Endothelial cell of umbilical vein (primary cell): ENCODE data around the gene MSH3. TPM values are rescaled to one million over a fixed set of nuclear protein-coding genes. Genes with fewer than 3 reads are reported as not detected.

ENCODE experiments used
- BruUV-seq: library from RNA; stranded (reverse); fragments of 400-500 nt; replicated peaks from 2 replicates; lab custom pipeline; 2021; lab: Mats Ljungman, UMichigan
- CTCF ChIA-PET: fragments of 300-600, 350-600 bp; sonication (Branson Sonifier 250); formaldehyde crosslinking; loops from one replicate; lab custom pipeline; 2021; ENCODE audit warnings: antibody characterized with exemption, inconsistent platforms; lab: Charles Lee
- POLR2A ChIA-PET: fragments of 300-600, 350-600 bp; sonication (Branson Sonifier 250); formaldehyde crosslinking; loops from one replicate; lab custom pipeline; 2021; ENCODE audit warnings: antibody characterized with exemption, inconsistent platforms; lab: Charles Lee
- DNase-seq: peaks from one replicate; pipeline ENCODE4 v3.0.0-alpha.2; 2011; ENCODE audit warnings: low read depth, low spot score
- FAIRE-seq: peaks from 2 replicates; lab custom pipeline; 2011; peaks lifted over from hg19 to GRCh38; lab: Jason Lieb, UNC
- H2AFZ ChIP-seq: 2 replicates; pipeline ENCODE4 v1.6.0; 2012; ENCODE audit warnings: low read depth, low read length, control low read depth, inconsistent platforms
- H3K27ac ChIP-seq: 2 replicates; pipeline ENCODE4 v1.5.1; 2011; ENCODE audit warnings: low read depth, mild to moderate bottlenecking, control low read depth, low read length, moderate library complexity; ENCODE audit not compliant: insufficient read depth
- H3K27me3 ChIP-seq, 2 experiments: 2 replicates each; pipeline versions ENCODE4 v1.6.0 to v1.6.1; 2011; ENCODE audit warnings: low read length in 2 of 2, mixed read lengths in 1 of 2; ENCODE audit not compliant: control insufficient read depth in 2 of 2, insufficient read depth in 2 of 2
- H3K36me3 ChIP-seq, 2 experiments: 2 replicates in 1 of 2; 3 replicates in 1 of 2; pipeline ENCODE4 v1.5.1; 2011; ENCODE audit warnings: low read length in 2 of 2, mild to moderate bottlenecking in 1 of 2, moderate library complexity in 1 of 2; ENCODE audit not compliant: control insufficient read depth in 2 of 2, insufficient read depth in 2 of 2; ENCODE audit errors: extremely low read depth in 1 of 2
- H3K4me1 ChIP-seq: 3 replicates; pipeline ENCODE4 v1.5.1; 2011; ENCODE audit warnings: mild to moderate bottlenecking, low read length; ENCODE audit not compliant: control insufficient read depth, insufficient read depth; ENCODE audit errors: extremely low read depth
- H3K4me2 ChIP-seq: 2 replicates; pipeline ENCODE4 v1.6.1; 2011; ENCODE audit warnings: low read length, control low read depth, mixed read lengths; ENCODE audit not compliant: insufficient read depth
- H3K4me3 ChIP-seq, 3 experiments: fragments of 200-600 bp in 1 of 3; sonication (generic), shearing (Covaris generic) in 1 of 3; replicated peaks in 1 of 3; 2 replicates each; pipeline ENCODE4 v1.5.1; 2011 to 2016; ENCODE audit warnings: control low read depth in 3 of 3, low read length in 3 of 3, mild to moderate bottlenecking in 2 of 3, inconsistent platforms in 1 of 3, low read depth in 1 of 3, moderate library complexity in 1 of 3; ENCODE audit not compliant: insufficient read depth in 1 of 3
- H3K79me2 ChIP-seq: 2 replicates; pipeline ENCODE4 v1.6.0; 2012; ENCODE audit warnings: low read length, inconsistent platforms; ENCODE audit not compliant: control insufficient read depth, insufficient read depth
- H3K9ac ChIP-seq: replicated peaks from 2 replicates; pipeline ENCODE3; 2011; ENCODE audit warnings: low read length, control low read depth; ENCODE audit not compliant: insufficient read depth; ENCODE audit errors: extremely low read depth
- H3K9me1 ChIP-seq: replicated peaks from 3 replicates; pipeline ENCODE4 v1.6.0; 2011; ENCODE audit warnings: mild to moderate bottlenecking, low read length; ENCODE audit not compliant: control insufficient read depth, insufficient read depth; ENCODE audit errors: extremely low read depth
- H3K9me3 ChIP-seq: replicated peaks from 2 replicates; pipeline ENCODE4 v1.5.1; 2012; ENCODE audit warnings: low read length, inconsistent platforms; ENCODE audit not compliant: control insufficient read depth, insufficient read depth
- H4K20me1 ChIP-seq: replicated peaks from 2 replicates; pipeline ENCODE3; 2011; ENCODE audit warnings: mild to moderate bottlenecking, low read length; ENCODE audit not compliant: control insufficient read depth, insufficient read depth; ENCODE audit errors: extremely low read depth
- CTCF ChIP-seq, 2 donors: IDR thresholded peaks; 1 replicate in 1 of 2; 2 replicates in 1 of 2; pipeline ENCODE4 v1.5.1; 2011; ENCODE audit warnings: low read length in 2 of 2, mild to moderate bottlenecking in 2 of 2, moderate library complexity in 2 of 2, control low read depth in 1 of 2, inconsistent platforms in 1 of 2, low read depth in 1 of 2; ENCODE audit not compliant: insufficient read depth in 1 of 2; ENCODE audit errors: extremely low read depth in 1 of 2
- EZH2 ChIP-seq: IDR thresholded peaks from 2 replicates; pipeline ENCODE4 v1.6.1; 2012; ENCODE audit warnings: borderline replicate concordance, low read depth, mild to moderate bottlenecking, moderate library complexity, low read length, inconsistent platforms; ENCODE audit not compliant: severe bottlenecking
- FOS ChIP-seq: IDR thresholded peaks from 2 replicates; pipeline ENCODE4 v1.6.1; 2011; ENCODE audit warnings: mild to moderate bottlenecking, low read length, moderate library complexity, borderline replicate concordance; ENCODE audit not compliant: insufficient read depth
- GATA2 ChIP-seq: IDR thresholded peaks from 2 replicates; pipeline ENCODE4 v1.7.0; 2011; ENCODE audit warnings: low read depth, mild to moderate bottlenecking, moderate library complexity, mixed read lengths, low read length; ENCODE audit not compliant: insufficient read length, insufficient read depth
- JUN ChIP-seq: IDR thresholded peaks from 2 replicates; pipeline ENCODE4 v1.6.1; 2011; ENCODE audit warnings: borderline replicate concordance, low read depth; ENCODE audit not compliant: insufficient read length, insufficient read depth
- MAX ChIP-seq: IDR thresholded peaks from 2 replicates; pipeline ENCODE4 v1.6.1; 2011; ENCODE audit not compliant: insufficient read depth, insufficient read length
- MYC ChIP-seq: IDR thresholded peaks from one replicate; pipeline ENCODE4 v1.6.1; 2011; ENCODE audit warnings: mild to moderate bottlenecking, low read depth, low read length
- POLR2A ChIP-seq: IDR thresholded peaks from 2 replicates; pipeline ENCODE4 v1.6.1; 2012; ENCODE audit warnings: low read depth, mild to moderate bottlenecking, control low read depth, low read length
- POLR2AphosphoS5 ChIP-seq: IDR thresholded peaks from 2 replicates; pipeline ENCODE4 v1.6.1; 2012; ENCODE audit warnings: low read depth, mild to moderate bottlenecking, control low read depth, low read length, moderate library complexity; ENCODE audit not compliant: insufficient read depth
- dilution Hi-C: fragments of 300-500 bp; cut with MboI; formaldehyde crosslinking; loops from one replicate; pipeline ENCODE4 v1.15.0; 2019; ENCODE audit warnings: low sequenced_read_pairs; ENCODE audit not compliant: extremely low pct_ligation_motif_present
- intact Hi-C: fragments of 100-400 bp; cut with micrococcal nuclease; formaldehyde crosslinking; loops from one replicate; pipeline ENCODE4 v1.10.0; 2022
- polyA plus RNA-seq, 4 experiments: library from polyadenylated mRNA; depleted of rRNA in 3 of 4; stranded (reverse) in 3 of 4; unstranded in 1 of 4; fragments of >200 nt; gene quantifications; 2 replicates each; pipeline versions ENCODE4 v1.2.1 to v1.2.3, GENCODE V29; 2011 to 2012; ENCODE audit warnings: missing spikeins in 1 of 4
- total RNA-seq: library from RNA; stranded (reverse); gene quantifications from 2 replicates; pipeline ENCODE4 v1.2.3, GENCODE V29; 2021

Gene MSH3
- total and polyA plus RNA-seq, 2 donors (not counting 3 experiments of a cell fraction or from before 2014, with no cell fraction given): 2.0 to 13.0 TPM

- Histone ChIP-seq H3K79me2 (no peaks in the 10 kb centered on the region), H3K4me1 (no peaks in the 10 kb centered on the region), H3K4me2 (no peak overlapping the region), H3K9ac (no peak overlapping the region), H3K9me1 (no peaks in the 10 kb centered on the region), H3K9me3 (no peaks in the 10 kb centered on the region), H4K20me1 (no peaks in the 10 kb centered on the region), H3K36me3 (no peaks in the 10 kb centered on the region), H2AFZ (no peak overlapping the region), H3K27me3 (no peaks in the 10 kb centered on the region), H3K27ac (no peak overlapping the region), H3K4me3 (no peak overlapping the region)
- POLR2A ChIA-PET: no interaction called here
- DNase-seq (no peak), FAIRE-seq (no peak)
- TF ChIP-seq JUN: no peak
- TF ChIP-seq GATA2: no peak
- no peak for TF ChIP-seq MAX
- TF ChIP-seq FOS: no peak
- no peak for TF ChIP-seq MYC
- BruUV-seq: no TSS peak
- CTCF ChIA-PET: no interaction called here
- dilution Hi-C loops: no loop called here
- intact Hi-C loops: no loop called here
These were observed 108.8 kb downstream of the MSH3 start for GRCh38 chr5:80763211-80763610.

- POLR2A ChIA-PET: no interaction called here
- H4K20me1 ChIP-seq: no peaks in the 10 kb centered on the region
- no peak overlapping the region for H3K4me2 ChIP-seq
- H3K79me2 ChIP-seq: no peaks in the 10 kb centered on the region
- BruUV-seq: no TSS peak
- no peak overlapping the region for H3K9ac ChIP-seq
- CTCF ChIA-PET: interaction anchor here (0.6 kb wide), 1 partner anchor 53 kb away, joined by 3 read pairs; no protein-coding TSS in a partner anchor
- no peaks in the 10 kb centered on the region for H3K27me3 ChIP-seq
- no peak overlapping the region for H3K27ac ChIP-seq
- FAIRE-seq (no peak), DNase-seq (no peak)
- H3K4me3 ChIP-seq: no peak overlapping the region
- no peaks in the 10 kb centered on the region for H3K4me1 ChIP-seq
- H2AFZ ChIP-seq: no peak overlapping the region
- H3K9me1 ChIP-seq: no peaks in the 10 kb centered on the region
- intact Hi-C loops (no loop called here), dilution Hi-C loops (no loop called here)
- no peaks in the 10 kb centered on the region for H3K36me3 ChIP-seq
- TF ChIP-seq EZH2 (no peak), MAX (no peak), MYC (no peak), CTCF (IDR thresholded peaks at IDR 0.05; ENCODE audit: extremely low read depth in 1 of 2, insufficient read depth in 1 of 2, low read depth in 1 of 2, low read length in 2 of 2) (no peak), POLR2A (no peak), JUN (no peak), GATA2 (no peak), POLR2AphosphoS5 (no peak), FOS (no peak)
- no peaks in the 10 kb centered on the region for H3K9me3 ChIP-seq
These were observed 109.6 kb downstream of the MSH3 start for GRCh38 chr5:80763873-80764647.
